ENCODE results near the gene POP4.

DNA sequence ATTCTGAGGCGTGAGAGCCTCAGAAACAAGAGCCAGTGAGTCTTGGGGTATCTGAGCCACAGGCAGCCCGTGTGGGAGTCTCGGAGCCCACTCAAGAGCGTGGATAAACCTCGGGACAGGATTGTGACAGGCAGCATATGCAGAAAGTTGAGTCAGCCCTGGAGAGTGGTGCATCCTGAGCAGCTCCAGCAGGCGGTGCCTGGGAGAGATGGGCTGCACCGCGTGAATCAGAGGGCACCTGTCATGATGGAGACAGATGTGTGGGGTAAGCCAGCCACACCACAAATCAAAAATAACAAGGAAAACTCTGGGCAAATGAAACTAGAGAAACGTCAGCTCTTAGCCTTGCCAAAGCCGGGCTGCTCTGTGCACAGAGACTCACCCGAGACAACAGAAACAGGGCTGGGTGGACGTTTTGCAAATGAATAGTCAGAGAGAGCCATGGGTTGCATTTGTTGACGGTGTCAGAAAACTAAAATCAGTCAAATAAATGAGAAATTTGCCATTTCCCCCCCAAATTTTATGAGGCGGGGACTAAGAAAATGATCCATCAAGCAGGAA, 30.0 kb upstream of the POP4 start:
- TF ChIP-seq, protein P1, sequence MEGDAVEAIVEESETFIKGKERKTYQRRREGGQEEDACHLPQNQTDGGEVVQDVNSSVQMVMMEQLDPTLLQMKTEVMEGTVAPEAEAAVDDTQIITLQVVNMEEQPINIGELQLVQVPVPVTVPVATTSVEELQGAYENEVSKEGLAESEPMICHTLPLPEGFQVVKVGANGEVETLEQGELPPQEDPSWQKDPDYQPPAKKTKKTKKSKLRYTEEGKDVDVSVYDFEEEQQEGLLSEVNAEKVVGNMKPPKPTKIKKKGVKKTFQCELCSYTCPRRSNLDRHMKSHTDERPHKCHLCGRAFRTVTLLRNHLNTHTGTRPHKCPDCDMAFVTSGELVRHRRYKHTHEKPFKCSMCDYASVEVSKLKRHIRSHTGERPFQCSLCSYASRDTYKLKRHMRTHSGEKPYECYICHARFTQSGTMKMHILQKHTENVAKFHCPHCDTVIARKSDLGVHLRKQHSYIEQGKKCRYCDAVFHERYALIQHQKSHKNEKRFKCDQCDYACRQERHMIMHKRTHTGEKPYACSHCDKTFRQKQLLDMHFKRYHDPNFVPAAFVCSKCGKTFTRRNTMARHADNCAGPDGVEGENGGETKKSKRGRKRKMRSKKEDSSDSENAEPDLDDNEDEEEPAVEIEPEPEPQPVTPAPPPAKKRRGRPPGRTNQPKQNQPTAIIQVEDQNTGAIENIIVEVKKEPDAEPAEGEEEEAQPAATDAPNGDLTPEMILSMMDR (IDR thresholded peaks at IDR 0.05): no peak
- TF ChIP-seq, protein P2, sequence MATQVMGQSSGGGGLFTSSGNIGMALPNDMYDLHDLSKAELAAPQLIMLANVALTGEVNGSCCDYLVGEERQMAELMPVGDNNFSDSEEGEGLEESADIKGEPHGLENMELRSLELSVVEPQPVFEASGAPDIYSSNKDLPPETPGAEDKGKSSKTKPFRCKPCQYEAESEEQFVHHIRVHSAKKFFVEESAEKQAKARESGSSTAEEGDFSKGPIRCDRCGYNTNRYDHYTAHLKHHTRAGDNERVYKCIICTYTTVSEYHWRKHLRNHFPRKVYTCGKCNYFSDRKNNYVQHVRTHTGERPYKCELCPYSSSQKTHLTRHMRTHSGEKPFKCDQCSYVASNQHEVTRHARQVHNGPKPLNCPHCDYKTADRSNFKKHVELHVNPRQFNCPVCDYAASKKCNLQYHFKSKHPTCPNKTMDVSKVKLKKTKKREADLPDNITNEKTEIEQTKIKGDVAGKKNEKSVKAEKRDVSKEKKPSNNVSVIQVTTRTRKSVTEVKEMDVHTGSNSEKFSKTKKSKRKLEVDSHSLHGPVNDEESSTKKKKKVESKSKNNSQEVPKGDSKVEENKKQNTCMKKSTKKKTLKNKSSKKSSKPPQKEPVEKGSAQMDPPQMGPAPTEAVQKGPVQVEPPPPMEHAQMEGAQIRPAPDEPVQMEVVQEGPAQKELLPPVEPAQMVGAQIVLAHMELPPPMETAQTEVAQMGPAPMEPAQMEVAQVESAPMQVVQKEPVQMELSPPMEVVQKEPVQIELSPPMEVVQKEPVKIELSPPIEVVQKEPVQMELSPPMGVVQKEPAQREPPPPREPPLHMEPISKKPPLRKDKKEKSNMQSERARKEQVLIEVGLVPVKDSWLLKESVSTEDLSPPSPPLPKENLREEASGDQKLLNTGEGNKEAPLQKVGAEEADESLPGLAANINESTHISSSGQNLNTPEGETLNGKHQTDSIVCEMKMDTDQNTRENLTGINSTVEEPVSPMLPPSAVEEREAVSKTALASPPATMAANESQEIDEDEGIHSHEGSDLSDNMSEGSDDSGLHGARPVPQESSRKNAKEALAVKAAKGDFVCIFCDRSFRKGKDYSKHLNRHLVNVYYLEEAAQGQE (IDR thresholded peaks at IDR 0.05; ENCODE audit: insufficient read depth in 1 of 2, low read depth in 2 of 2, low read length in 1 of 2): no peak
- TF ChIP-seq TCF7L2 (IDR thresholded peaks at IDR 0.05; ENCODE audit: low read depth, low read length) (no peak), POLR2AphosphoS5 (IDR thresholded peaks at IDR 0.05; ENCODE audit: low read depth, low read length) (no peak), SIN3A (IDR thresholded peaks at IDR 0.05; ENCODE audit: borderline replicate concordance, insufficient read depth, low read depth, low read length) (no peak)

Data from Panc1 (cell line).